Kidney epithelial cell (primary cell): Measurements from ENCODE around the gene MLLT3. TPM values are rescaled to one million over a fixed set of nuclear protein-coding genes. Genes with fewer than 3 reads are reported as not detected.
A peak's percentile ranks its signal among the peaks of the same experiment; 100 is the strongest.

Source experiments
- DNase-seq: peaks from one replicate; pipeline ENCODE4 v3.0.0-alpha.2; 2010; ENCODE audit warnings: low read depth
- H3K27me3 ChIP-seq: 2 replicates; pipeline ENCODE4 v1.6.0; 2011; ENCODE audit warnings: low read length; ENCODE audit not compliant: control insufficient read depth, insufficient read depth
- H3K36me3 ChIP-seq: 2 replicates; pipeline ENCODE4 v1.5.1; 2011; ENCODE audit warnings: low read length; ENCODE audit not compliant: control insufficient read depth, insufficient read depth
- H3K4me3 ChIP-seq: 2 replicates; pipeline ENCODE4 v1.5.1; 2011; ENCODE audit warnings: low read depth, mild to moderate bottlenecking, control low read depth, low read length
- CTCF ChIP-seq: IDR thresholded peaks from 2 replicates; pipeline ENCODE4 v1.5.1; 2011; ENCODE audit warnings: mild to moderate bottlenecking, moderate library complexity, low read length, control low read depth, inconsistent platforms; ENCODE audit not compliant: insufficient read depth, poor library complexity, severe bottlenecking
- total RNA-seq: library from RNA; depleted of rRNA; stranded (reverse); fragments of >200 nt; gene quantifications from 2 replicates; pipeline ENCODE4 v1.2.3, GENCODE V29; 2015

The MLLT3 gene
- total RNA-seq, 1 donor from 2014 or later = 16.2 TPM

GRCh38 chr9:20553558-20554149 lies 68.6 kb downstream of the MLLT3 start:
- Histone ChIP-seq H3K4me3 (no peak overlapping the region), H3K27me3 (no peaks in the 10 kb centered on the region), H3K36me3 (no peaks in the 10 kb centered on the region)
- TF ChIP-seq CTCF = no peak
- no peak for DNase-seq

- DNase-seq = no peak
- H3K27me3 ChIP-seq = no peaks in the 10 kb centered on the region
- TF ChIP-seq CTCF = peak; percentile 11
- no peaks in the 10 kb centered on the region for H3K36me3 ChIP-seq
- H3K4me3 ChIP-seq = no peak overlapping the region
Observed at GRCh38 chr9:20552874-20553557, 69.3 kb downstream of the MLLT3 start.

GRCh38 chr9:20551835-20552234 lies 70.5 kb downstream of the MLLT3 start:
- no peaks in the 10 kb centered on the region for H3K36me3 ChIP-seq
- peak; percentile 68 for DNase-seq
- H3K27me3 ChIP-seq = no peaks in the 10 kb centered on the region
- no peak for TF ChIP-seq CTCF
- H3K4me3 ChIP-seq = no peak overlapping the region

GRCh38 chr9:20551236-20551635 lies 71.1 kb downstream of the MLLT3 start:
- Histone ChIP-seq H3K4me3 (no peak overlapping the region), H3K27me3 (no peaks in the 10 kb centered on the region), H3K36me3 (no peaks in the 10 kb centered on the region)
- no peak for TF ChIP-seq CTCF
- peak; percentile 71 for DNase-seq

- Histone ChIP-seq H3K27me3 (no peaks in the 10 kb centered on the region), H3K4me3 (no peak overlapping the region), H3K36me3 (no peaks in the 10 kb centered on the region)
- no peak for TF ChIP-seq CTCF
- DNase-seq = no peak
Observed at GRCh38 chr9:20550326-20550725, 72.0 kb downstream of the MLLT3 start.

GRCh38 chr9:20549053-20549452 lies 73.2 kb downstream of the MLLT3 start:
- no peak for TF ChIP-seq CTCF
- Histone ChIP-seq H3K4me3 (no peak overlapping the region), H3K36me3 (no peaks in the 10 kb centered on the region), H3K27me3 (no peaks in the 10 kb centered on the region)
- no peak for DNase-seq
